HG03354 (cell line): Measurements from ENCODE around the gene PARD6G.
"Not testable (repeated sequence)": the region's sequence is repeated elsewhere in the genome, so short reads cannot be mapped to it uniquely, and the experiment has no call there.

Experiments used
- ATAC-seq: cut with Tn5 transposase; IDR thresholded peaks from one replicate; pipeline ENCODE4 v1.9.1; 2021; ENCODE audit warnings: mild to moderate bottlenecking; ENCODE audit not compliant: unreplicated experiment, poor library complexity, severe bottlenecking

PARD6G gene

GRCh38 chr18:80243204-80243603 is 4.1 kb downstream of the PARD6G start:
- ATAC-seq = no peak

DNA sequence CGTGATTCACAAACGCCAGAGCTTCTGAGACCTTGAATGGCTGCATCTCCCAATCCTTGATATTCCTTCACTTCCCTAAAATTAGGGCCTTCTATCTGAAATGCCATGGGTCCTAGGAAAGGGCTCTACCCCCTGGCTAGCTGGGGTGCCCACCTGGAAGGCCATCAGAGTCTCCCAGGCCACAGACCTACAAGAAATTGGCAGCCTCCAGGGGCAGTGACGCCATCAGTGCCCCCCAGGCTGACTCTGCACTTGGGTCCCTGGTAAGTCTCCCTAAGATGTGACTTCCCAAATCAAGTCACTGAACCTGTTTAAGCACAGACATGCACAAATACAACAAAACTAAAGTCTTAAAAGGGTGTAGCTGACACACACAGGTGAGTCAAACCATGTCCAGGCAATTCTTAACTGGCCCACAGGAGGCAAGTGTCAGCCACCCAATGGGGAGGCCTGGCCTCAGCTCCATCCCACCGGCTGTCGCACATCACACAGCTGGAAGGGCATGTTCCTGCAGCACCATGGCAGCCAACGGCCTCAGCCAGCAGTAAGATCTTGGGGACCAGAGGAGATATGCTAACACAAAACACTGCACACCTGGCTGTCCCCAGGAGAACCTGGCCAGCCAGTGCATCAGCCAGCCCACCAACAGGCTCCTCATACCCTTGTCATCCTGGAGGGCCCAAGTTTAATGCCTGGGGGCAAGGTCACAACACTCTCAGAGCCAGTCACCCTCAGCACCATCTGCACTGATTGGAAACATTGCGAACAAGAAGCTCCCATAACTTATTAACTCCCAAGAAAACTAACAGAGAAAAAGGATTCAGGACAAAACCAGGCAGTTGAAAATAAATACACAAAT is 5.2 kb downstream of the PARD6G start:
- no peak for ATAC-seq

GRCh38 chr18:80239830-80240229 is 7.5 kb downstream of the PARD6G start:
- no peak for ATAC-seq

- no peak for ATAC-seq
These were observed 8.6 kb downstream of the PARD6G start for GRCh38 chr18:80238651-80239260.

DNA sequence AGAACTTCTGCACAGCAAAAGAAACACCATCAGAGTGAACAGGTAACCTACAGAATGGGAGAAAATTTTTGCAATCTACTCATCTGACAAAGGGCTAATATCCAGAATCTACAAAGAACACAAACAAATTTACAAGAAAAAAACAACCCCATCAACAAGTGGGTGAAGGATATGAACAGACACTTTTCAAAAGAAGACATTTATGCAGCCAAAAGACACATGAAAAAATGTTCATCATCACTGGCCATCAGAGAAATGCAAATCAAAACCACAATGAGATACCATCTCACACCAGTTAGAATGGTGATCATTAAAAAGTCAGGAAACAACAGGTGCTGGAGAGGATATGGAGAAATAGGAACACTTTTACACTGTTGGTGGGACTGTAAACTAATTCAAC is 9.8 kb downstream of the PARD6G start:
- ATAC-seq = not testable (repeated sequence)

GRCh38 chr18:80234398-80234797 is 12.9 kb downstream of the PARD6G start:
- ATAC-seq = no peak

DNA sequence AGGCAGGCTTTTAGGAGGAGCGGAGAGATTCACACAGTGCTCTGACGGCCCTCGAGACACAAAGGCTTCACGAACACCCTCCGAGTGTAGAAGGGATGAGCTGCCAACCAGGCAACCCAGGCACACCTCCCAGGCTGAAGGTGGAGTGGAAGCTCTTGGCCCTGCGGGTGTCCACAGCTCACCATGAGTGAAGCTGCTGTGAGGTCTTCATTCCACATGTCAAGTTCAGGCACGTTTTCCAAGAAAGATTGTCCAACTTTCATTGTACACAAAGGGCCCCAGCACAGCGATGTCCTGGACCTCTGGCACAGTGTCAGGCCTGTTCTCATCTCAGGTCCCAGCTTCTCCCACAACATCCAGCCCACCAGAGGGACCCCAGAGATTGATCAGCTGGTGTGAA is 13.4 kb downstream of the PARD6G start:
- ATAC-seq = no peak

- no peak for ATAC-seq
These were observed 14.0 kb downstream of the PARD6G start for GRCh38 chr18:80233201-80233835.

DNA sequence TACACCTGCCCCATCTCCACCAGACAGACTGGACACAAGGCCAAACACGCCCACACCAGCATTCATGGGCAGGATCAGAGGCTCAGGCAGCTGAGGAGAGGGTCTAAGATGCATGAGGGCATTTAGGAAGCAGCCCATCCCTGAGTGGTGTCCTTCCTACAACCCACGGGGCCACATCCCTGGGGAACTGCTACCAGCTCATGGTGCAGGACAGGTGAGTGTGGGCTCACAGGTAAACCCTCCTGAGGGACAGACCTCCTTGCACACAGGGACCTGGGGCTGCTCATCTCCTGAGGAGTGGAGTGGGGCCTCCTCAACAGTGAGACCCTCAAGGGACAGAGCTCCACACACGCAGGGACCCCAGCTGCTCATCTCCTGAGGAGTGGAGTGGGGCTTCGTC is 14.6 kb downstream of the PARD6G start:
- no peak for ATAC-seq

DNA sequence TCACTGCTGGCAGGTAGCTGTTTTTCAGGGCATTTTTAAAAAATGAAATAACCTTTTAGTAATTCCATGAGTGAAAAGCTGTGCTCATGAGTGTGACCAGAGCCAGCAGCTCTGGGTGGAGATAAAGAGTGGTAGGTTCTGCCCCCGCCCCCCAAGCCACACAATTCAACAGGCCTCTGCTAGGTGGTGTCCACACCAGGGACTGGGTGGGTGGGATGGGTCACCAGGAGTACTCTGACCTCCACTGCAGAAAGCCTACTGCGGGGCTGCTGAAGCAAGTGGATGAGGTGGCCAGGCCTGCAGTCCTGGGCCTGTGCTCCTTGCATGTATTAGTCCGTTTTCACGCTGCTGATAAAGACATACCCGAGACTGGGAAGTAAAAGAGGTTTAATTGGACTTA is 15.3 kb downstream of the PARD6G start:
- no peak for ATAC-seq

DNA sequence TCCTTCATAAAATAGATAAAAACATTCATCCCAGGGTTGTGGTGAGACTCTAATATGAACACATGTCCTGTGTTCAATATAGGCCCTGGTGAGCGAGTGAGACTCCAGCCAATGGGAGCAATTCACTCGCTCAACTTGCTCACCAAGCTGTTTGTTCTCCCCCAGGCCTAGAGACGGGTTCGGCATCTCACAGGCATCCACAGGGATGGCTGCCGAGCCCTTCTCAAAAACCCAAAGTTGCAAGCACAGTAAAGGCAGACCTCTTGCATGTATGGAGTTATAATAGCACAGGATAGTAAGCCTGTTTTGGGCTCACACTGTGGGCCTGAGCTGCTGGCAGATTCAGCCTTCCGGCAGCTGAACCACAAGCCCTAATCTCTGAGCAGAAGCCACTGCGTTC is 15.7 kb downstream of the PARD6G start:
- no peak for ATAC-seq

GRCh38 chr18:80231151-80231550 is 16.2 kb downstream of the PARD6G start:
- no peak for ATAC-seq

GRCh38 chr18:80229766-80230745 is 17.3 kb downstream of the PARD6G start:
- no peak for ATAC-seq

DNA sequence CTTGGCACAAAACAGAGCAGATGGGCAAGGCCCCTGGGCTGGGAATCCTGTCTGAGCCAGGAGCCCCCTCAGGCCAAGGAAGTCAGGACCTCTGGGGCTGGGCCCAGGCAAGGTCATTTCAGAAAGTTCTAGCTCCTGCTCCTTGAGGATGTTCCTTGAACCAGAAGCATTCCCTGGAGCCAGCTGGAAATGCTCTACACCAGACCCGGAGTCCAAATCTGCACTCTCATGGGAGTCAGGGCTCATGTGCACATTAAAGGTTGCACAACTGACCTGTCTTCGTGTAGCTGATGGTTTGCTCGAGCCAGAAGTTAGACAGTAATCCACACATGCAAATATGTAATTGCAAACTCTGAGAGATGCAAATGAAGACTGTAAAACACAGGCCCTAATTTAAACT is 18.0 kb downstream of the PARD6G start:
- no peak for ATAC-seq

- peak; percentile 11 for ATAC-seq
These were observed 19.1 kb downstream of the PARD6G start for GRCh38 chr18:80228051-80228848.

- ATAC-seq = peak; percentile 40
These were observed 19.8 kb downstream of the PARD6G start for GRCh38 chr18:80227472-80227871.

- no peak for ATAC-seq
These were observed 21.6 kb downstream of the PARD6G start for GRCh38 chr18:80225685-80226084.

- ATAC-seq = no peak
These were observed 23.6 kb downstream of the PARD6G start for GRCh38 chr18:80223581-80224148.

DNA sequence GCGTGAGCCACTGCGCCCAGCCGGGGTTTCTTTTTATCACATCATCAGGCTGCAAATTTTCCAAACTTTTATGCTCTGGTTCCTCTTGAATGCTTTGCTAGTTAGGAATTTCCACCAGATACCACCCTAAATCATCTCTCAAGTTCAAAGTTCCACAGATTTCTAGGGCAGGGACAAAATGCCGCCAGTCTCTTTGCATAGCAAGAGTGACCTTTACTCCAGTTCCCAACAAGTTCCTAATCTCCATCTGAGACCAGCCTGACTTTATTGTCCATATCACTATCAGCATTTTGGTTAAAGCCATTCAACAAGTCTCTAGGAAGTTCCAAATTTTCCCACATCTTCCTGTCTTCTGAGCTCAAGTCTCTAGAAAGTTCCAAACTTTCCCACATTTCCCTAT is 27.8 kb downstream of the PARD6G start:
- not testable (repeated sequence) for ATAC-seq
